HG02840 (cell line): Measurements from ENCODE around the gene OR7C1.
"Not testable (repeated sequence)": the region's sequence is repeated elsewhere in the genome, so short reads cannot be mapped to it uniquely, and the experiment has no call there.

ENCODE experiments used
- ATAC-seq: cut with Tn5 transposase; IDR thresholded peaks from one replicate; pipeline ENCODE4 v1.9.1; 2021; ENCODE audit warnings: mild to moderate bottlenecking, moderate library complexity, moderate number of reproducible peaks; ENCODE audit not compliant: unreplicated experiment, low FRiP score

Gene OR7C1

GRCh38 chr19:14835011-14835410, at the start of gene OR7C1, which contains the start of gene OR7A5:
TSS of gene OR7C1 (minus strand) at chr19:14835185. CDS start at chr19:14800136, 35,049 bp downstream.
TSS of gene OR7A5 (minus strand) at chr19:14835185. CDS start at chr19:14828241, 6,944 bp downstream.
- no peak for ATAC-seq

- no peak for ATAC-seq
Measured at GRCh38 chr19:14871619-14872230, 36.7 kb upstream of the OR7C1 start.

- no peak for ATAC-seq
Measured at GRCh38 chr19:14868497-14868896, 33.5 kb upstream of the OR7C1 start.

- no peak for ATAC-seq
Measured at GRCh38 chr19:14848822-14849221, 13.8 kb upstream of the OR7C1 start, which contains the start of gene OR7A10. TSS of gene OR7A10 (minus strand) at chr19:14848922. CDS start at chr19:14841877, 7,045 bp downstream.

- ATAC-seq = no peak
Measured at GRCh38 chr19:14843578-14843977, 8.6 kb upstream of the OR7C1 start.

GRCh38 chr19:14843169-14843568, 8.2 kb upstream of the OR7C1 start:
- no peak for ATAC-seq

GRCh38 chr19:14840206-14840605, 5.2 kb upstream of the OR7C1 start:
- ATAC-seq = no peak

- no peak for ATAC-seq
Measured at GRCh38 chr19:14837391-14837790, 2.4 kb upstream of the OR7C1 start.

GRCh38 chr19:14830702-14831101, 4.3 kb downstream of the OR7C1 start:
- ATAC-seq = no peak

GRCh38 chr19:14826006-14826405, 9.0 kb downstream of the OR7C1 start:
- ATAC-seq = no peak

- ATAC-seq = no peak
Measured at GRCh38 chr19:14821937-14822336, 13.0 kb downstream of the OR7C1 start.

GRCh38 chr19:14818588-14818987, 16.4 kb downstream of the OR7C1 start:
- no peak for ATAC-seq

- ATAC-seq = no peak
Measured at GRCh38 chr19:14817052-14817451, 17.9 kb downstream of the OR7C1 start.

GRCh38 chr19:14814982-14815652, 19.9 kb downstream of the OR7C1 start:
- no peak for ATAC-seq

GRCh38 chr19:14809272-14810057, 25.5 kb downstream of the OR7C1 start:
- ATAC-seq = no peak

- no peak for ATAC-seq
Measured at GRCh38 chr19:14804765-14805164, 30.2 kb downstream of the OR7C1 start.

- no peak for ATAC-seq
Measured at GRCh38 chr19:14798760-14799159, 36.2 kb downstream of the OR7C1 start.

- no peak for ATAC-seq
Measured at GRCh38 chr19:14796021-14796420, 39.0 kb downstream of the OR7C1 start.

- ATAC-seq = no peak
Measured at GRCh38 chr19:14795078-14795721, 39.8 kb downstream of the OR7C1 start.

GRCh38 chr19:14792250-14792649, 42.7 kb downstream of the OR7C1 start:
- not testable (repeated sequence) for ATAC-seq

GRCh38 chr19:14786421-14786851, 48.5 kb downstream of the OR7C1 start:
- ATAC-seq = no peak
